GM18508 (cell line): ENCODE data around the gene STAU1.
"Not testable (repeated sequence)": the region's sequence is repeated elsewhere in the genome, so short reads cannot be mapped to it uniquely, and the experiment has no call there.

Source experiments
- ATAC-seq: cut with Tn5 transposase; IDR thresholded peaks from one replicate; pipeline ENCODE4 v1.9.1; 2021; ENCODE audit warnings: moderate number of reproducible peaks; ENCODE audit not compliant: insufficient read depth, unreplicated experiment

STAU1 gene

DNA sequence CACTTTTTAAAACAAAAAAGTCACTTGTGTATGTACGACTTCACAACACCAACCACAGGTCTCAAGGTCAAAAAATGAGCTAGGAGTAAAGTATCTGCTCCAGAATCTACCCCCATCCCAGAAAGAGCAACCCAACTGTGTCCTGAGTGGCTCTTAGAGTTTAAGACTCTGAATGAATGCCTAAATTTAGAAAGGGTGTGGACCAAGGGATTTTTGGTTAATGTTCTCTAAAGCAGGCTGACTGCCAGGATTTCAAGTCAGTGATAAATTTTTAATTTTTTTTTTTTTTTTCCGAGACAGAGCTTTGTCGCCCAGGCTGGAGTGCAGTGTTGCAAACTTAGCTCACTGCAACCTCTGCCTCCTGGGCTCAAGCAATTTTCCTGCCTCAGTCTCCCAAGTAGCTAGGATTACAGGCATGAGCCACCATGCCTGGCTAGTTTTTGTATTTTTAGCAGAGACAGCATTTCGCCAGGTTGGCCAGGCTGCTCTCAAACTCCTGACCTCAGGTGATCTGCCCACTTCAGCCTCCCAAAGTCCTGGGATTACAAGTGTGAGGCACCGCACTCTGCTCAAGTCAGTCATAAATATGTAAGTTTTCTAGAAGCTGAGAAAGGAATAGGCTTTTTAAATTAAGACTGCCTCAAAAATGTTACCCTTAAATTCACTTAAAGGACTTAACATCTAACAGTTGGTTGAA lies 20.2 kb downstream of the STAU1 start:
- no peak for ATAC-seq

DNA sequence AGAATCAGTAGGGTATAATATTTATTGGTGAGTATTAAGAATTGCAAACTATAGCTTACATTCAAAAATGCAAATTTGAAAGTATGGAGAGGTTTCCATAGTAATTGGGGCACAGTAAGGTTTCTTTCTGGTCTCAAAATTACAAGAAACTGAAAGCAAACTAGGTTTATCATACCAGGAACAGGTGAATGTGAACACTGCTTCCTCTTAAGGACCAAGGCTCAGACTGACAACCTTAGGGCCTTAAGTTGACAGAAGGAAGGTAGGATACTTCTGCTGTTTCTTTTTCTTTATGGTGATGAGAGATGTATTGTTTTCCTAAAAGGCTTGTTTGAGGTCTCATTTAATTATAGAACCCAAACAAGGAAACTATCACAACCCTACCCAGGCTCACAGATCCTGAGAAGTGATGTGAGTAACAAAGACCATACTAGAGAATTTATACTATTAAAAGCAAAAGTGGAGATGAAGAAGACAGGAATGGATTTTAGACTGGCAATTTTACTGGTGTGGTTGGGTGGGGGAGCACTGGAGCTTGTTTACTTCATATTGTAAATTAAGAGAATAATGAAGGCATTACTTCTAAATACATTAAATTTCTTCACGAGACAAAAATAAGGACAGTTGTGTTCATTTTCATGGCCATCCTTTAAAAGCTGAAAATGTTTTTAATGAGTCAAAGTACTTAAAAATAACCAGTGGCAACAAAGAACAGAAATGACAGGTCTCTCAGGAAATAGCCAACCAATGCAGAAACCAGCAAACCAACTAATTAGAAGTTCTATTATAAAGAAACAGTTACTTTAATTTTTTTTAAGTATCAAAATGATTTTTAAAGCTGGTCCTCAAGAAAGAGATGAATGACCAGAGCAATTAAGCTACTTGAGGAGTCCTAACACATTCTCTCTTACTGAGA lies 21.3 kb downstream of the STAU1 start:
- ATAC-seq: no peak

DNA sequence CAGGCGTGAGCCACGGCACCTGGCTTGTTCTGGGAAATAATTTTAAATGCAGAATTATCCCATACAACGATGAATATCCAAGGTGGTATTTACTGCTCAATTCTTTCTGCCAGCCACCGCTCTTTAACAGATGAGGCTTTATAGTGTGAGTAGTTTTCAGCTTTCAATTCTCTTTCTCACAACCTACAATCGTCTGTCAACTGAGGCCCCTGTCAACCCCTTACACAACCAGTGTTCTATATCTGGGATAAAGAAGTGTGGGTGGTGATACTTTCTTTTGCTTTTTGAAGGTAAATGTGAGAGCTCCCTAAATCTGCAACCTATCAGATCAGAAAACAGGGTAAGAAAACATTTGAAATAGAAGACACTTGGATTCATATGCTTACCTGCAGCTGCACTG lies 22.5 kb downstream of the STAU1 start:
- ATAC-seq: no peak

DNA sequence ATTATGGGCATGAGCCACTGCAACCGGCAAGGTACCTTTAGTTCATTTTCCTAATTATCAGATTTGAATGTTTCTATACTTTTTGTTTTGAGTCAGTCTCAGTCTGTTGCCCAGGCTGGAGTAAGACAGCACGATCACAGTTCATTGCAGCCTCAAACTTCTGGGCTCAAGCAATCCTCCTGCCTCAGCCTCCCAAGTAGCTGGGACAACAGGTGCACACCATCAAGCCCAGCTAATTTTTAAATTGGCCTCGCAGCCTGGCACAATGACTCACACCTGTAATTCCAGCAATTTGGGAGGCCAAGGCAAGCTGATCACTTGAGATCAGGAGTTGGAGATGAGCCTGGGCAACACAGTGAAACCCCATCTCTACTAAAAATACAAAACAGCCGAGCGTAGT lies 24.4 kb downstream of the STAU1 start:
- ATAC-seq: no peak

DNA sequence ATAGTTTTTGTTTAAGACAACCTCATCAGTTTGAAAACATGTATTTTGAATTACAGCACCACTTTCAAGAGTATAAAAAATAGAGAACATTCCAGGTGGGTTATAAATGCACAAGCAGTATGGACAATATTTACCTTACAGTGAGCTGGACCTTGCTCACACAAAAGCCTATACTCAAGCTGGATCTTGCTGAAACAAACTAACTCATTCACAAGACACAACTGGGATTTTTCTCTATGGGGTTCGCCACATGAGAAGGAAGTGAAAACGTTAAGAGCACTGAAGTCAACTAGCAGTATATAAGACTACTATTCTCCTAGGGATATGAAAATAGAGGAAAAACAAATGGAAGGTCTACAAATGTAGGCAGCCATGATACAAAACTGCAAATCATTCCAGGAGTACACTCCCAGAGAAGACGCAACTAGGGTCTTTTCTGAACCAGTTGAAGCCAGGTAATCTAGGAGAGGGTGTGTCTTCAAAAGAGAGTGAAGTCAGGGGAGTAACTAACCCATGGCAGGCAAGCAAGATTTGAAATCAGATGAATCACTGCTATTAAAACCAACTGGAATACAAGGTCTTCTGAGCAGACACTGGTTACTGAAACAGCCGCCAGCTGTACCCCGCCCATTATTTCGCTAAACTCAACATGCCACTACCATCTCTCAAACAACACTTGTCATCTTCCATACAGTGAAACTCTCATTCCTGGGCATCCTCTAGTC lies 26.5 kb downstream of the STAU1 start:
- ATAC-seq: no peak

DNA sequence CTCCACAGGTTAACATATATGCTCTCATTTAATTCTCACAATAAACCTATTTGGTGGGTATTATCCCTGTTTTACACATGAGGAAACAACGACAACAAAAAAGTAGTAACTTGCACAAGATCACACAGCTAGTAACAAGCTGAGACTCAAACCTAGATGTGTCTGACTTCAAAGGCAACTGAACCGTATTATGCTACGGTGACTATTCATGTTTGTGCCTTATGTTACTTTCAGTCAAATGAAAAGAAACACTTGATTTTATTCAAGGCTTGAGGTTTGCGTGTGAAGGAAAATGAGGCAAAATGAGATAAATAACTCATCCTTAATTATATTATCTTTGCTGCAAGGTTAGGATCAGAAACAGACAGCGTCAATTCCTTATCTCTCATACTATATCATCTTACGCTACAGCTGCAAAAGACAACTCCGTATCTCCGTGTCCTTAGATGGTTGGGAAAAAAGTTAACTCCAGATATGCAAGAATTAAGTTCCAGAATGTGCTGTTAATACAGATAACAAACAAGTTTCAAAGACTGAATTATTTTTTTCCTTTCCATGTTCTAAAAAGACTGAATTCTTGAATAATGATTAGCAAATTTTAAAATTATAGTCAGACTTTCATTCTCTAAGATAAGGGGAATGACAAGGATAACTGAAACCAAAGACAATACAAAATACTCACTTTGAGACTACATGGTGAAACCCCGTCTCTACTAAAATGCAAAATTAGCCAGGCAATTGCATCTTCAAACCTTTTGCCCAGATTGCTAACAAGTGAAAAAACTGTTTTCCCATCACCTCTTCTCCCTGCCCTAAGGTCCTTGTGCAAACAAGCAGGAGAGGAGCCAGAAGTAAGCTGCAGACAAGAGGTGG lies 27.8 kb downstream of the STAU1 start:
- no peak for ATAC-seq

DNA sequence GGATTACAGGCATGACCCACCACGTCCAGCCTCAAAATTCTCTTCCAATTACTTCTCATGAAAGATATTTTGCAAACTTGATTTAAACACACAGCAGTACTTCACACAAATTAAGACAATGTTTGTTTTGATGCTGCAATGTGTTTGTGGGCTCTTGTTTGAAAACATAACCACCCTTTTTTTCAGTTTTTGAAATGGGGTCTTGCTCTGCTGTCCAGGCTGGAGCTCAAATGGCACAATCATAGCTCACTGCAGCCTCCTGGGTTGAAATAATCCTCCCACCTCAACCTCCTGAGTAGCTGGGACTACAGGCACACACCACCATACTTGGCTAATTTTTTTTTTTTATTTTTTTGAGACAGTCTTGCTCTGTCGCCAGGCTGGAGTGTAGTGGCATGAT lies 31.0 kb downstream of the STAU1 start:
- no peak for ATAC-seq

DNA sequence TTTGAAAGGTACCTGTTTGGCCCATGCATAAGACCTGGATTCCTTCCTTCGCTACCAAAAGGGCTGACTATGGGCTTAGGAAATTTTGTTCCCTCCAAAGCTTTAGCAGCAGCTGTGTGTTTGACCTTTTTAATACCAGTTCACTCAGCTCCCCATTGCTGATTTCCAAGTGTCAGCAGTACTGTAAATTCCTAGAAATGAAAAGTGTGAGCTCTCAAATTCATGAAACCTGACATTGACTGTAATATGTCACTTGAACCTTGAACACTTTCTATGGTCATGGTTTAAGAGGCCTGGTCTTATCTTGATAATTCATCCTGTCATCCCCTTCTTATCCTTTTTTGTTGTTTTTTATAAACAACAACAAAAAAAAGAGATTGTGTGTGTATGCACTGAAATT lies 31.7 kb downstream of the STAU1 start:
- no peak for ATAC-seq

DNA sequence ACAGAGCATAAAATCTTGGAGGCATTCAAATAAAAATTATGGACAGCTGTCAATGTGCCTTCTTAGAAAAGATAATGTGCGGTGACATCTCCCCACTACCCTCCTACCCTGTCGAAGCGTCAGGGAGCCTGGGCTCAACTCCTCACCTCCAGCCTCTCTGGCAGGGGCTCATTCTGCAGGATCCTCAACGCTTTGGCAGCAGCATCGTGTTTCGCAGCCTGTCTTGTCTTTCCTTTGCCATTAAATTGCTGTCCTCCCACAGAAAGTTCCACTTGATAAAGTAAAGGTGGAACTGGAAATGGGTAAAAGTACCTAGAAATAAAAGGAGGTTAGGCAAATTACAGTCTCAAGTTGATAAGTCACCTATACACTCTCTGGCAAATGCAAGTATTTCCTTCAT lies 36.7 kb downstream of the STAU1 start:
- no peak for ATAC-seq

DNA sequence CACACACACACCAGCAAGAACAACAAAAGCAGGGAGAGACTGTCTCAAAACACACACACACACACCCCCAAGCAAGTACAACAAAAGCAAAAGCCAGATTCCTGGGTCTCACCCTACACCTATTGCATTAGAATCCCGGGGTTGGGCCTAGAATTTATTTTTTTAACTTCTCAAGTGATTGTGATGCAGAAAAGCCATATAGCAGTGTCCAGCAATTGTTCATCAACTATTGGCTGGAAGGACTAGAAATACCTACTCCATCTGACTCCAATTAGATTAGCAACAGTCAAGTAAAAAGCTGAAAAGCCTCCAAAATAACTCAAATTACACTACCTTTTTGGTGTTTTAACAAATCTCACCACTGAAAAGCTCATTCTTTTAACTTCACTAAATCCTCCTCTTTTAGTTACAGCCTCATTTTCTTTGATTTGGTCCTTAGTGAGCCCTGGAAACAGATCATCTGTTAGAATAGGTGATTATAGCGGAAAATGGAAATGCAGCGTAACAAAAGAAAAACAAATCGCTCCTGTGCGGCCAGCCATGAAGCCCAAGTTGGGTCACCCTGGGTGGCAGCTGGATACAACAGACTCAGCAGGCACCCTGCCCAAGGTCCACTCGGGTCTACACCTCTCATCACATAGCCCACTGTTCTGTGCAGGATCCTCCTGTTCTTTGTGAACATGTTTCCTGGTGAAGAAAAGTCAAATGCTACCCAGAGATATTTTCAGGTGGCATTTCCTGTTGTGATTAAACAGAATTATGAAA lies 38.7 kb downstream of the STAU1 start:
- ATAC-seq: no peak

DNA sequence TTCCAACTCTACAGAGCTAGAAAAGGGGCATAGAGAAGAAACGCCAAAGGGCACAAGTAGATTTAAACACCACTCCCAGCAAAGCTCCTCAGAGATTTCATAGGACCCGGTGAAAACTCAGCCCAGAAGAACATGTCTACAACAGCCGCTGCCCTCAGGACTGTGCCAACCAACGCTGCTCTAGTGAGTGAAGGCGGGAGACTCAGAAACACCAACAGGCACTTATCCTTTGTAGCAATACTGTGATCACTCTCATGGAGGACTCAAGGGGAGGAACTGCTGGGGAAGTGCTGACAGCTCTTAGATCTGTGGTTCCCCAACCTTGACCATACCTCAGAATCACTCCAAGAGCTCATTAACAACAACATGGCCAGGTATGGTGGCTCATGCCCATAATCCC lies 39.5 kb downstream of the STAU1 start:
- no peak for ATAC-seq

DNA sequence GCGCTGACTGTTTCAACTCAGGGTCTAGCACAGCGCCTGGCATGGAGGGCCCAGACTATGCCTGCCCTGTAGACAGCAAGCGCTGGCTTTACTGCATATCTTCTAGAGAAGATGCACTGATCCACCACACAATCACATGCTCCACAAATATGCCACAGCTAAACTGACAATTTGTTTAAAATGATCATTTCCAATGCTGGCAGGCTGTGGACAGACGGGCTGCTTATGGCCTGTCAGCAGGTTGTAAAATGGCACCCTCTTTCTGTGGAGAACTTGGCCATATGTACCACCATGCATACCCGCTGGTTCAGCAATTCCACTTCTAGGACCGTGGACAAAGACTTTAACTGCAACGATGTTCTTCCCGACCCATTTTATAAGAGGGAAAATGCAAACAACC lies 40.8 kb downstream of the STAU1 start:
- no peak for ATAC-seq

DNA sequence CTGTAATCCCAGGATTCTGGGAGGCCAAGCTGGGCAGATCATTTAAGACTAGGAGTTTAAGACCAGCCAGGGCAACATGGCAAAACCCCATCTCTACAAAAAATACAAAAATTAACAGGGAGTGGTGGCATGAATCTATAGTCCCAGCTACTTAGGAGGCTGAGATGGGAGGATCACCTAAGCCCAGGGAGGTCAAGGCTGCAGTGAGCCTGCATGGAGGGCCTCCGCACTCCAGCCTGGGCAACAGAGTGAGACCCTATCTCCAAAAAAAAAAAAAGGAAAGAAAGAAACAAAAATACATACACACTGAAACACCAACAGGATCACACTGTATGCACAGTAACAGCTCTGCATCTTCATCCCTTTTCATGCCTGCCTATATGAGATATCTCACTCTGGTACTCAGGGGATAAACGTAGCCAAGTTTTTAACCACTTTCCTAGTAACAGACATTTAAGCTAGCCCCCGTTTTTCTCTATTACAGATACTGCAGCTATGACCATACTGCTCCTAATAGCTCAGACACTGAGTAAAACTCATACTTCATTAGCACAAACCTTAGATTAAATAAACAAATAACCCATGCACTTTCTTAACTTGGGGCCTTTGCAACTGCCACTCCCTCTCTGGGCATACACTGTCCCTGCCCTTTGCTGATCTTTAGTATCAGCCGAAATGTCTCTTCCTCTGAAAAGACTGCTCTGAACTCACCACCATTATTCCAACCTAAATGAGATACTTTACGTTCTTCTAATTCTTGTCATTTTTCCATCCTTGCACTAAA lies 41.5 kb downstream of the STAU1 start:
- no peak for ATAC-seq

DNA sequence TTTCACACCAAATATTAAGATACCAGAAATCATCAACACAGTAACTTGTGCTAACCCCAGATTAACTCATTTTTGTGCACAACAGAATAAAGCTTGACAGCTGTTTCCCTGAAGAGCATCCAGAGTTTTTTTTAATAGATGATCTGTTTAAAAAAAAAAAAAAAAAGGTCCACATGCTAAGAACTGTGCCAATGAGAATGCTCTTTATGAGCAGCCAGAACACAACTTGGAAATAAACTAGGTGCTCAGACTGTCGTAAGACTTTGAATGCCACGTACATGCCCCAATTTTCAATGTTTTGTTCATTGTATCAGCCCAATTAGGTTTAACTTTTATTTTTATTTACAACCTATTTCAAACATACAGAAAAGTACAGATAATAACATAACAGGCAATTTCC lies 47.3 kb downstream of the STAU1 start:
- ATAC-seq: no peak

DNA sequence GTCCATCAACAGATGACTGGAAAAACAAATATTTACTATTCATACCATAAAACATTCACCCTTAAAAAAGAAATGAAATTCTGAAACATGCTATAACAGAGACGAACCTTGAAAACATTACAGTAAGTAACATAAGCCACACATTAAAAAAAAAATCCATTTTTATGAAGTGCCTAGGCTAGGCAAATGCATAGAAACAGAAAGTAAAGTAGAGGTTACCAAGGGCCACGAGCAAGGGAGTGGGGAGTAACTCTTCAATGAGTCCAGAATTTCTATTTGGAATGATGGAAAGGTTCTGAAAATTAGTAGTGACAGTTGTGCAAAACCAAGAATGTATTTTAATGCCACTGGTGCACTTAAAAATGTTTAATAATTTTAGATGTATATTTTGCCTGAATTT lies 47.7 kb downstream of the STAU1 start:
- no peak for ATAC-seq

DNA sequence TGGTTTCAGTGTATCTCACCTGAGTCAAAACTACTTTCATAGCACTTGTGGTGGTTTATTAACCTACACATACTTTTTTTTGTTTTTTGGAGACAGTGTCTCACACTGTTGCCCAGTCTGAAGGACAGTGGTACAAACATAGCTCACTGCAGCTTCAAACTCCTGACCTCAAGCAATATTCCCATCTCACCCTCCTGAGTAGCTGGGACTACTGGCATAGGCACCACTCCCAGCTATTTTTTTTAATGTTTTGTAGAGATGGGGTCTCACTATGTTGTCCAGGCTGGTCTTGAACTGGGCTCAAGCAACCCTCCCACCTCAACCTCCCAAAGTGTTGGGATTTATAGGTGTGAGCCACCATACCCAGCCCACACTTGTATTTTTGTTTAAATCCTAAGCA lies 49.7 kb downstream of the STAU1 start:
- no peak for ATAC-seq

DNA sequence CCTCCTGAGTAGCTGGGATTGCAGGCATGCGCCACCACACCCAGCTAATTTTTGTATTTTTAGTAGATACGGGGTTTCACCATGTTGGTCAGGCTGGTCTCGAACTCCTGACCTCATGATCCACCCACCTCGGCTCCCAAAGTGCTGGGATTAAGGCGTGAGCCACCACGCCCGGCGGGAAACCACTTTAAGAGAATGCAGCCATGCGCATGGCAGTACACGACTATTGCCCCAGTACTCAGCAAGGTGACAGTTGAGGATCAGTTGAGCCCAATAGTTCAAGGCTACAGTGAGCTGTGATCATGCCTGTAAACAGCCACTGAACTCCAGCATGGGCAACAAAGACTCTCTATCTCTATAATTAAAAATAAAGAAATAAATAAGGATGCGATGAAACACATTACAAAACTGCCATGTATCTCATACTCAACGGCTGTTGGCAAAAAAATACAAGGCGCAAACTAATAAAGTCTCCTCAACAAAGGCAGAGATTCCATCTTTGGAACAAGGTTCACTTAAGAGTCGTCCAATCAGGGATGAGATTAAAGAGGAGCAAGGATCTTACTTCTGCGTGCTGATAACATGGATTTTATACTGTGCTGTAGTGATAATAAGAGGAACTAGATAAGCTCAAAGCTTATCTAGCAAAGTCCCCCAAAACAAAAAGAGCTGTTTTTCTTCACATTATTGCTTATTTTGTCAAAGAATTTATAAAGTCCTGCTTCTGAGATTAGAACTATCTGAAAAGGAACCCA lies 51.1 kb downstream of the STAU1 start:
- ATAC-seq: no peak

DNA sequence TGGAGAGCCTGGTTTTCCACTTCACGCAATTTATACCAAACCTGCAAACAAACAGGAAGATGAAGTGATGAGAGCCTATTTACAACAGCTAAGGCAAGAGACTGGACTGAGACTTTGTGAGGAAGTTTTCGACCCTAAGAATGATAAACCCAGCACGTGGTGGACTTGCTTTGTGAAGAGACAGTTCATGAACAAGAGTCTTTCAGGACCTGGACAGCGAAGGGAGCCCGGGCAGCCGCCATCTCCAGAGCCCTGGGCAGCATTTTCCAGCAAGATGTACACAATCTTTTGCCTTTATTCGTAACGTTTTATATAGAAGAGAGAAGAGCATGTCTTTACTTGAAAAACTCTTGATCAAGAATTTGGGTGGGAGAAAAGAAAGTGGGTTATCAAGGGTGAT lies 53.3 kb downstream of the STAU1 start:
- not testable (repeated sequence) for ATAC-seq
